ENCODE data around the gene BPI. TPM values are rescaled to one million over a fixed set of nuclear protein-coding genes. Genes with fewer than 3 reads are reported as not detected.

The BPI gene
- polyA plus RNA-seq, 1 of the 3 experiments (the other 2 are of a cell fraction): not detected

DNA sequence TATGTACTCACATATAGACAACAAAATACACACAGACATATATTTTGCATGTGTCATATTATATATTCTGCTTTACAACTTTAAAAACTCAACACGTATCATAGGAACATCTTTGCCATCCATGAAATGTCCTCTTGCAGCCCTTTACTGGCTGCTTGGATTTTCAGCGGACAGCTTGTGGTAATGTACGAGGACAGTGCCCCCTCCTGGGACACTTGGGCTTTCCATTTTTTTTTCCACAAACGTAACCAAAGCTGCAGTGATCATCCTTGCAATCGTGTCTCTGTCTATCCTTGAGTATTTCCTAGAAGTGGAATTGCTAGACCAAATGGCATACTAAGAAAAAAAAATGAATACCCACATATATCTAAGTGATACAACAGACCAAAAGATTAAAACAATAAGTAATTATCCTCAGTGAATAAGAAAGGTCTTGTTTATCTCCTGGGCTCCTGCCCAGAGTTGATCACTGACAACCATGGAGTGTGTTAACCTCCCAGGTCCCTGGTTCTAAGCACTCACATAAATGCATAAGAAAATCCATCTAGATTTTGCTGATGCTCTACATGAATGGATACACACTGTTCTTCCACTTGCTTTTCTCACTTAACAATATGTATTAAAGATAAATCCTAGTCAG lies 18.1 kb downstream of the BPI start (continued):
- TF ChIP-seq MXI1 (IDR thresholded peaks at IDR 0.05; ENCODE audit: low read depth, low read length) (no peak), RCOR1 (IDR thresholded peaks at IDR 0.05; ENCODE audit: low read length) (no peak), CHD2 (IDR thresholded peaks at IDR 0.05; ENCODE audit: low read length, partially characterized antibody) (no peak), NFIC (IDR thresholded peaks at IDR 0.05; ENCODE audit: borderline replicate concordance) (no peak), RAD21 (IDR thresholded peaks at IDR 0.05; ENCODE audit: low read length) (peak; percentile 87), RXRA (IDR thresholded peaks at IDR 0.05; ENCODE audit: borderline replicate concordance, low read depth) (no peak)
- TF ChIP-seq, protein P1, sequence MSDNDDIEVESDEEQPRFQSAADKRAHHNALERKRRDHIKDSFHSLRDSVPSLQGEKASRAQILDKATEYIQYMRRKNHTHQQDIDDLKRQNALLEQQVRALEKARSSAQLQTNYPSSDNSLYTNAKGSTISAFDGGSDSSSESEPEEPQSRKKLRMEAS (IDR thresholded peaks at IDR 0.05; ENCODE audit: low read depth): no peak

DNA sequence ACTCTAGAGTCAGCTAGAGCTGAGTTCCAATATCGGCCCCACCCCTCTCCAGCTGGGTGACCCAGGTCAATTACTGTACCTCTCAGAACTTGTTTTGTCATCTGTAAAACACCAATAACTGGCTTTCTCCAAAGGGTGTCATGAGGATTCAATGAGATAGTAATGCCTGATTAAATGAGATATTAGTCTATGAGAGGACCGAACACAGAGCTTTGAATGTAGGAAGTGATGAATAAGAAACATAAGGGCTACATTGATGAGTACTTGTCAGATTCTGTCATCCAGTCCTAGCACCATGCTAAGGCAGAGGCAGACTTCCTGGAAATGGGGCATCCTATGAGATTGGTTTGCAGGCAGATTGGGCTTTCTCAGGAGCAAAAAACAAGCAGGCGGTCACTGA lies 20.2 kb downstream of the BPI start:
- POLR2A ChIA-PET: no interaction called here
- H4K20me1 ChIP-seq (ENCODE audit: insufficient read depth): no peaks in the 10 kb centered on the region
- no peak overlapping the region for H3K9ac ChIP-seq
- CTCF ChIA-PET: interaction anchor here (0.8 to 1.6 kb wide), 7 partner anchors 14 to 251 kb away, joined by 3 to 5 read pairs (median 4); no protein-coding TSS in a partner anchor
- no peak overlapping the region for H3K4me2 ChIP-seq
- H2AFZ ChIP-seq (ENCODE audit: low read depth): no peak overlapping the region
- no peak overlapping the region for H3K27ac ChIP-seq (ENCODE audit: low read depth in 2 of 2, low read length in 1 of 2)
- WGBS (ENCODE audit: low lambda C conversion rate): 59% methylated on average over 2 of the region's 3 CpGs
- no peaks in the 10 kb centered on the region for H3K9me2 ChIP-seq
- no peaks in the 10 kb centered on the region for H3K79me2 ChIP-seq (ENCODE audit: insufficient read depth)
- H3K9me3 ChIP-seq: no peaks in the 10 kb centered on the region
- no peak for DNase-seq
- no peak overlapping the region for H3K4me3 ChIP-seq (ENCODE audit: low read depth in 2 of 2, low read length in 1 of 2)
- H3K36me3 ChIP-seq (replicated peaks in 1 of 2; ENCODE audit: control insufficient read depth in 1 of 2, insufficient read depth in 2 of 2, low read length in 1 of 2): no peaks in the 10 kb centered on the region
- no peaks in the 10 kb centered on the region for H3K27me3 ChIP-seq (ENCODE audit: insufficient read depth)
- TF ChIP-seq FOXJ3 (CRISPR knock-in tag; IDR thresholded peaks at IDR 0.05) (no peak), RXRA (IDR thresholded peaks at IDR 0.05; ENCODE audit: borderline replicate concordance, low read depth) (no peak), TCF12 (IDR thresholded peaks at IDR 0.05) (no peak), JUND (IDR thresholded peaks at IDR 0.05) (no peak), TEAD4 (IDR thresholded peaks at IDR 0.05; ENCODE audit: borderline replicate concordance, insufficient read depth) (no peak), EP300 (IDR thresholded peaks at IDR 0.05; ENCODE audit: borderline replicate concordance in 1 of 2, low read depth in 1 of 2, low read length in 1 of 2) (no peak), NRF1 (IDR thresholded peaks at IDR 0.05; ENCODE audit: low read depth, low read length) (no peak), SMC3 (IDR thresholded peaks at IDR 0.05; ENCODE audit: low read depth, low read length) (no peak), EZH2phosphoT487 (IDR thresholded peaks at IDR 0.05; ENCODE audit: borderline replicate concordance, low read depth) (no peak), FOSL2 (IDR thresholded peaks at IDR 0.05; ENCODE audit: borderline replicate concordance, low read depth) (no peak), GATA2 (CRISPR knock-in tag; IDR thresholded peaks at IDR 0.05) (no peak)
- H3F3A ChIP-seq (replicated peaks; ENCODE audit: insufficient read depth): no peaks in the 10 kb centered on the region
- H3K4me1 ChIP-seq (ENCODE audit: control insufficient read depth in 1 of 2, insufficient read depth in 2 of 2, low read depth in 1 of 2, low read length in 1 of 2): no peaks in the 10 kb centered on the region

DNA sequence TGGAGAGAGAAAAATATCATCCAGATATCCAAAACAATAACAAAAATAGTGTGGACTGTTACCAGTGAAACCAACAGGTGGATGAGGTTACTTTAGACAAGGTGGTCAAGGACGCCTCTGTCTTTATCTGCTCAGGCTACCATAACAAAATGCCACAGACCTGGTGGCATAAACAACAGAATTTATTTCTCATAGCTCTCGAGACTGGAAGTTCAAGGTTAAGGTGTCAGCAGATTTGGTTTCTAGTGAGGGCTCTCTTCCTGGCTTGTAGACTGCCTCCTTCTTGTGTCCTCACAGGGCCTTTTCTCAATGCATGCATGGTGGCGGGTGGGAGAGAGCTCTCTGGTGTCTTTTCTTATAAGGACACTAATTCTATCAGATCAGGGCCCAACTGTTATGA lies 21.2 kb downstream of the BPI start:
- H3K9me2 ChIP-seq: no peaks in the 10 kb centered on the region
- no peak overlapping the region for H3K9ac ChIP-seq
- POLR2A ChIA-PET: no interaction called here
- no peak for DNase-seq
- no peak overlapping the region for H3K27ac ChIP-seq (ENCODE audit: low read depth in 2 of 2, low read length in 1 of 2)
- WGBS (ENCODE audit: low lambda C conversion rate): 19% methylated on average over 3 of the region's 3 CpGs
- H2AFZ ChIP-seq (ENCODE audit: low read depth): no peak overlapping the region
- H3K27me3 ChIP-seq (ENCODE audit: insufficient read depth): no peaks in the 10 kb centered on the region
- H3K79me2 ChIP-seq (ENCODE audit: insufficient read depth): no peaks in the 10 kb centered on the region
- H3K4me3 ChIP-seq (ENCODE audit: low read depth in 2 of 2, low read length in 1 of 2): no peak overlapping the region
- no peaks in the 10 kb centered on the region for H3K4me1 ChIP-seq (ENCODE audit: control insufficient read depth in 1 of 2, insufficient read depth in 2 of 2, low read depth in 1 of 2, low read length in 1 of 2)
- H3K9me3 ChIP-seq: no peaks in the 10 kb centered on the region
- no peaks in the 10 kb centered on the region for H3F3A ChIP-seq (replicated peaks; ENCODE audit: insufficient read depth)
- H4K20me1 ChIP-seq (ENCODE audit: insufficient read depth): no peaks in the 10 kb centered on the region
- no peaks in the 10 kb centered on the region for H3K36me3 ChIP-seq (replicated peaks in 1 of 2; ENCODE audit: control insufficient read depth in 1 of 2, insufficient read depth in 2 of 2, low read length in 1 of 2)
- CTCF ChIA-PET: interaction anchor here (0.6 to 1.5 kb wide), 8 partner anchors 9 to 951 kb away, joined by 3 to 5 read pairs (median 3); no protein-coding TSS in a partner anchor
- no peak overlapping the region for H3K4me2 ChIP-seq
- TF ChIP-seq NFIC (IDR thresholded peaks at IDR 0.05; ENCODE audit: borderline replicate concordance): no peak
- TF ChIP-seq GATA2 (CRISPR knock-in tag; IDR thresholded peaks at IDR 0.05): no peak
- TF ChIP-seq RCOR1 (IDR thresholded peaks at IDR 0.05; ENCODE audit: low read length): no peak
- no peak for TF ChIP-seq MXI1 (IDR thresholded peaks at IDR 0.05; ENCODE audit: low read depth, low read length)
- TF ChIP-seq RFX5 (IDR thresholded peaks at IDR 0.05; ENCODE audit: low read length): no peak
- no peak for TF ChIP-seq YY1 (IDR thresholded peaks at IDR 0.05; ENCODE audit: low read depth)
- TF ChIP-seq, protein P2, sequence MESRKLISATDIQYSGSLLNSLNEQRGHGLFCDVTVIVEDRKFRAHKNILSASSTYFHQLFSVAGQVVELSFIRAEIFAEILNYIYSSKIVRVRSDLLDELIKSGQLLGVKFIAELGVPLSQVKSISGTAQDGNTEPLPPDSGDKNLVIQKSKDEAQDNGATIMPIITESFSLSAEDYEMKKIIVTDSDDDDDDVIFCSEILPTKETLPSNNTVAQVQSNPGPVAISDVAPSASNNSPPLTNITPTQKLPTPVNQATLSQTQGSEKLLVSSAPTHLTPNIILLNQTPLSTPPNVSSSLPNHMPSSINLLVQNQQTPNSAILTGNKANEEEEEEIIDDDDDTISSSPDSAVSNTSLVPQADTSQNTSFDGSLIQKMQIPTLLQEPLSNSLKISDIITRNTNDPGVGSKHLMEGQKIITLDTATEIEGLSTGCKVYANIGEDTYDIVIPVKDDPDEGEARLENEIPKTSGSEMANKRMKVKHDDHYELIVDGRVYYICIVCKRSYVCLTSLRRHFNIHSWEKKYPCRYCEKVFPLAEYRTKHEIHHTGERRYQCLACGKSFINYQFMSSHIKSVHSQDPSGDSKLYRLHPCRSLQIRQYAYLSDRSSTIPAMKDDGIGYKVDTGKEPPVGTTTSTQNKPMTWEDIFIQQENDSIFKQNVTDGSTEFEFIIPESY (IDR thresholded peaks at IDR 0.05; ENCODE audit: borderline replicate concordance, low read depth): no peak
- no peak for TF ChIP-seq FOSL2 (IDR thresholded peaks at IDR 0.05; ENCODE audit: borderline replicate concordance, low read depth)
- no peak for TF ChIP-seq SMC3 (IDR thresholded peaks at IDR 0.05; ENCODE audit: low read depth, low read length)
- no peak for TF ChIP-seq POLR2AphosphoS5 (IDR thresholded peaks at IDR 0.05; ENCODE audit: low read depth, low read length)
- TF ChIP-seq EZH2phosphoT487 (IDR thresholded peaks at IDR 0.05; ENCODE audit: borderline replicate concordance, low read depth): no peak
- TF ChIP-seq FOXM1 (IDR thresholded peaks at IDR 0.05; ENCODE audit: low read depth): no peak
- TF ChIP-seq, protein P3, sequence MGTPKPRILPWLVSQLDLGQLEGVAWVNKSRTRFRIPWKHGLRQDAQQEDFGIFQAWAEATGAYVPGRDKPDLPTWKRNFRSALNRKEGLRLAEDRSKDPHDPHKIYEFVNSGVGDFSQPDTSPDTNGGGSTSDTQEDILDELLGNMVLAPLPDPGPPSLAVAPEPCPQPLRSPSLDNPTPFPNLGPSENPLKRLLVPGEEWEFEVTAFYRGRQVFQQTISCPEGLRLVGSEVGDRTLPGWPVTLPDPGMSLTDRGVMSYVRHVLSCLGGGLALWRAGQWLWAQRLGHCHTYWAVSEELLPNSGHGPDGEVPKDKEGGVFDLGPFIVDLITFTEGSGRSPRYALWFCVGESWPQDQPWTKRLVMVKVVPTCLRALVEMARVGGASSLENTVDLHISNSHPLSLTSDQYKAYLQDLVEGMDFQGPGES (IDR thresholded peaks at IDR 0.05; ENCODE audit: low read depth, low read length): no peak

Data from SK-N-SH (cell line).